ENCODE data around the gene FAM168B.

FAM168B gene

GRCh38 chr2:131039908-131040660, 53.2 kb downstream of the FAM168B start:
- no peak for DNase-seq (ENCODE audit: low read depth in 2 of 2)

- no peak for DNase-seq (ENCODE audit: low read depth in 2 of 2)
Observed at GRCh38 chr2:131039535-131039907, 53.7 kb downstream of the FAM168B start.

DNA sequence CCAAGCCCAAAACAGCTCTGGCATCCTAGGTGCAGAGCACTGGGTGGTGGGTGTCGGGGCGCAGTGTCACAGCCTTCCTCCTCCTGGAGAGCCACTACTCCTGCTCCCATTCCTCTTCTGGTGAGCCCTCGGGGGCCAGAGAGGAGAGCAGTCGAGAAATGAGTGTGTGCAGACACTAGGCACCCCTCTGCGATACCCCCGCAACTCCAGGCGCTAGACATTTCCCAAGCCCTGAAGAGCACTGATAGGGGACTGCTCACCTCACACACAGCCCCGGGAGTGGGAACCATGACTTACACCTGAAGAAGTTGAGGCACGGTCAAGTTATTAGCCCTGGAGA, 54.2 kb downstream of the FAM168B start:
- DNase-seq (ENCODE audit: low read depth in 2 of 2): no peak

- DNase-seq (ENCODE audit: low read depth in 2 of 2): no peak
Observed at GRCh38 chr2:131038258-131039100, 54.8 kb downstream of the FAM168B start.

DNA sequence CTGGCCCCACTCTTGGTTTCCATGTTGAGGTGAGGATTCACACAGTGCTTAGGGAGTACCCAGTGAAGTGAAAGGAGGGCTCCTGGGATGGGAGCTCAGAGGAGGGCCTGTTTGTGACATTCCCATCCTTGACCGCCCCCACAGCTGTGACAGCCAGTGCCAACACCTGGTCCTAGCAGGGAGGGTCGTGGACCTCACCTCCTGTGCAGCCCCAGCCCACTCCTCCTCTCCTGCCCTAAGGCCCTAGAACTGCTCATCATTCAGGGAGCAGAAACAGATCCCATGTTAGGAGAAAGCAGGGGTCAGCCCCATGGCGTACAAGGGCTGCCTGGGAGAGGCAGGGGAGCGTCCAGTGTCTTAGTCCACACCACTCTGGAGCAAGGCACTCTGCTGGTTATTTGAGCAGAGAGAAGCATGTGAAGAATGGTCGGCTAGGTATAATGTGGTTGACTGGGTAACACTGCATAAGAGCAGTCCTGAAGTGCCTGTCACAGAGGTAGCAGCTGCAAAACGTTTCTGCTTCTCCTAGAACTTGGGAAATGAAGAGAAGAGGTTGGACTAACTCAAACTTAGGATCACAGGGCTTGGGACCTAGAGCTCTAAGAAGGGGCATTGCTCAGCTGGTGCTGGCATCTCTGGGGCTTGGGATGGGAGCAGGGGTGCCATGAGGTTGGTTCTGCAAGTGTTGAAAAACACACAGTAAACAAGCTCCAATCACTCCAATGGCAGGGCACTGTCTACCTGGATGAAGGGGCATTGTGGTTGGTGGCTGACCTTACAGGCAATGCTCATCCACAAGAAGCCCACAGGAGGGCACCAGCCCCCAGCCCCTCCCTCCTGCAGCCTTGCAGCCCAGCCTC, 55.6 kb downstream of the FAM168B start:
- no peak for DNase-seq (ENCODE audit: low read depth in 2 of 2)

GRCh38 chr2:131036696-131037397, 56.4 kb downstream of the FAM168B start:
- DNase-seq (ENCODE audit: low read depth in 2 of 2): no peak

- no peak for DNase-seq (ENCODE audit: low read depth in 2 of 2)
Observed at GRCh38 chr2:131036269-131036668, 57.0 kb downstream of the FAM168B start.

DNA sequence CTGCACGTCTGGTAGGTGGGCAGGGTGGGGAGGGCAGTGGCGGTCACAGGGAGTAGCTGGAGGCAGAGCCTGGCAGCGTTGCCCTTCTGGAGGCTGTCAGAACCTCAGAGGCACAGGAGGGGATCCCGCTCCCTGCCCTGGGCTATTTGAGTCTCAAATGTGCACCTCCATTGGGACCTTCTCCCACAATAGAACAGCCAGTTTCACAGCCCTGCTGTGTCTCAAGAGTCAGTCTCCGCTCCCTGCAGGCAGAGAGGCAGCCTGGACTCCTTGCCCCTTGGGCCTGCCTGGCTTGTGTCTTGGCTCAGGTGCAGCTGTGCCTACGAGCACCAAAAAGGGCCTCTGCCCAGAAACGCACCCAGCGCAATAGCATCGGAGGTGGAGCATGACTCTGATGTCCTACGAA, 57.4 kb downstream of the FAM168B start:
- DNase-seq (ENCODE audit: low read depth in 2 of 2): no peak

GRCh38 chr2:131035112-131035825, 58.0 kb downstream of the FAM168B start:
- no peak for DNase-seq (ENCODE audit: low read depth in 2 of 2)

- no peak for DNase-seq (ENCODE audit: low read depth in 2 of 2)
Observed at GRCh38 chr2:131034122-131035051, 58.9 kb downstream of the FAM168B start.

GRCh38 chr2:131033786-131034121, 59.5 kb downstream of the FAM168B start:
- DNase-seq (ENCODE audit: low read depth in 2 of 2): no peak

- DNase-seq (ENCODE audit: low read depth in 2 of 2): no peak
Observed at GRCh38 chr2:131032393-131032836, 60.8 kb downstream of the FAM168B start.

DNA sequence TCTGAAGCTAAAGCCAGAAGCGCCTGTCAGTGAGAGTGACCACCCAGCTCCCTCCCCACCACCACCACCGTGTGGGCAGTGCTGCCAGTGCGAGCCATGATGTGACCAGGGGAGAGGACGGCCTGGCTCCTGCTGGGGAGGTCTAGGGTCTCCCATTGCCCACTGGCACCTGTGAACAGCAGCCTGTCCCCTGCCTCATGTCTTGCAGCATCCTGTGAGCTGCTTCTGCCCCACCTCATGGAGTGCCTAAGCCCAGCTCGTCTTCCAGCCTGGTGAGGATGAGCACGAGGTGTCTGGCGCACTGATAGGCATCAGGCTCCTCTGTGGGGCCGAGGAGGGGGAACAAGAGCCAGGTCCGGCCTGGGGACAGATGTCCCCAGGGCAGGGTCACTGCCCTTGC, 61.4 kb downstream of the FAM168B start:
- no peak for DNase-seq (ENCODE audit: low read depth in 2 of 2)

DNA sequence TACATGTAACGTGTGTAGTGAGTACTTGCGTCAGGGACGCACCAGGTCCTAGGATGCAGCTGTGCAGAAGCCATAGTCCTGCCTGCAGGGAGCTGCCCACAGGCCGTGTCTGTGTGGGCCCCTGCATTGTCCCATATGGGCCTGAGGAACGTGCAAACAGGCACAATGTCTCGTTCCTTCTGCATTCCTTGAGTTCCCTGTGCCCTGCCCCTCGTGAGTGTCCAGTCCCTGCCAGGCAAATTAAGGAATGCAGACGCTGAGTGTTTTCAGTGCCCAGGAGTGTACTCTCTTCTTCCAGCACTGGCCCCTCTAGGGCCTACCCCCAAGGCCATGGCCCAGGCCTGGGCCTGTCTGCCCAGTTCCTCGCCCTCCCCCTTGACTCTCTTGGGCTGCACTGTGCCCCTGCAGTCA, 61.8 kb downstream of the FAM168B start:
- DNase-seq (ENCODE audit: low read depth in 2 of 2): no peak

- no peak for DNase-seq (ENCODE audit: low read depth in 2 of 2)
Observed at GRCh38 chr2:131030478-131030971, 62.7 kb downstream of the FAM168B start.

DNA sequence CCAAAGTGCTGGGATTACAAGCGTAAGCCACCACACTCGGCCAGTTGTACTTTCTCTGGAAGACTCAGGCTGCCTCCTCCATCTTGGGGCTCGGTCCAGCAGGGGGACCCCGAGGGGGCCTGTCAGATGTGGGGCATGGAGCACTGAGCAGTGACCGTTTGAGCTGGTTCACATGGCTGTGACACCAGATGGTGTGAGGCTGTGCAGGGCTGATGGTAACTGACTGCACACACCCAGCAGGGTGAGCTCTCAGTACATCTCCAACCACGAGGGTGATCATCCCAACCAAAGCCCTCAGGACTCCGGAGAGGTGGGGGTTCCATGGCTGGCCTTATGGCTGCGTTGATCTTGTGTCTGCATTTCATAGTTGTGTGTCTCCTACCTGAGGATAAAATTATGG, 63.4 kb downstream of the FAM168B start:
- no peak for DNase-seq (ENCODE audit: low read depth in 2 of 2)

DNA sequence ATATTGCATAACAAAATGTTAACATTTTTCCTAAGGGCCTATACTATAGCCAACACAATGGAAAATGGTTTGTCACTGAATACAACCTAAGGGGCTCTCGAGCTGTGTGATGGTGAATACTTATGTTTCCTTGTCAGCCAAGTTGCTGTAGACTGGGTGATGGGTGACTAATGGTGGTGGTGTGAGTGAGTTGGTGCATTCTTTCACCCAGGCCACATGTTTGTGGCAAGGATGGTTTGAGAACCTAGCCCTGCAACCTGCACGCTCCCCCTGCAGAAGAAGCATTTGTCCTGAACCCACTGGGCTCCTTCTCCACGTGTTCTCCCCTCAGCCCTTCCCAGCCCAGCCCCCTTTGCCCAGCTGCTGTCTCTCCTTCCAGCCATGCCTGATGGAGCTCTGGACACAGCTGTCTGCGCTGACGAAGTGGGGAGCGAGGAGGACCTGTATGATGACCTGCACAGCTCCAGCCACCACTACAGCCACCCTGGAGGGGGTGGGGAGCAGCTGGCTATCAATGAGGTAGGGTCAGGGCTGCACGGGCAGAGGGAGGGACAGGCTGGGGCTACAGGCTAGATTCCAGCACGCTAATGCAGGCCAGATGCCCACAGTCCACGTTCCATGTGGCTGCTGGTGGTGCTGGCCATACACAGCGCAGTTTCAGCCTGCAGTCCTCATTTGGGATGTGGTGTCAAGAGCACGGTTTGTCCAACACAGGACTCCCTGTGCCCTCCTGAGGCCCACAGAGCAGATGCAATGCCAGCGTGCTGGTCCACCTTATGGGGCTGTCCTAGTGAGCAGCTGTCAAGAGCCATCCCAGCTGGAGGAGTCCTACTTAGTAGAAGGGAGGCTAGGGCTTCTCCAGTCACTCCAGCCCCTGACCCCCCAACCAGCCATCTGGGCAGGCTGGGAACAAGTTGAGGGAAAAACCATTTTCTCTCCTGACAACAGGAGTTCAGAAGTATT, 65.4 kb downstream of the FAM168B start:
- DNase-seq (ENCODE audit: low read depth in 2 of 2): no peak

GRCh38 chr2:131026919-131027318, 66.3 kb downstream of the FAM168B start:
- DNase-seq (ENCODE audit: low read depth in 2 of 2): no peak

- no peak for DNase-seq (ENCODE audit: low read depth in 2 of 2)
Observed at GRCh38 chr2:131023758-131024157, 69.5 kb downstream of the FAM168B start.

Data from activated CD8-positive, alpha-beta memory T cell treated with anti-CD3 and anti-CD28 coated beads for 4 hours (primary cell).